PC-9 (cell line): ENCODE data around the gene SETBP1.

Experiments
- EZH2 ChIP-seq: fragments of 200-600 bp; sonication (generic); IDR thresholded peaks from 2 replicates; pipeline ENCODE4 v1.8.0; 2017; ENCODE audit warnings: antibody characterized with exemption, low read depth
- TF ChIP-seq, protein P1 (sequence below): fragments of 200-600 bp; sonication (generic); conservative IDR thresholded peaks from 2 replicates; pipeline ENCODE4 v1.6.1; 2017; ENCODE audit warnings: mixed run types, antibody characterized with exemption, mild to moderate bottlenecking, moderate library complexity

DNA sequence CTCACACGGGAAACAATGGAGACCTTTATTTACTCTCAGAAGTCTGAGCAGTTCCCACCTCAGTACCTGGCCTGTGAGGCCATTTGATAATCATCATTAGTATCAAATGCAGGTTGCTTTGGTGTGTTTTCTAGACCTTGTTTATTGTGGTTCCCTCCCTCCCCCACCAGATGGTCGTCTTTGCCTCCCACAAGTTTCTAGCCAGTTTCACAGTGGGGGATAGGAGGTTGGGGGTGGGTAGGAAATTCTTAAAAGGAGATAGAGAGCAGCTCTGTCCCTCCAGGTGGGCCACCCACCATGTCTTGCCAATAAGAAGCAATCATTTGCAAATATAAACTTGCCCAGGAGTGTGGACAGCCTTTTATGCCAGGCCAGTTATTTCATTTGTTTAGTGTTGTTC lies 31.3 kb downstream of the SETBP1 start:
- TF ChIP-seq, protein P1, sequence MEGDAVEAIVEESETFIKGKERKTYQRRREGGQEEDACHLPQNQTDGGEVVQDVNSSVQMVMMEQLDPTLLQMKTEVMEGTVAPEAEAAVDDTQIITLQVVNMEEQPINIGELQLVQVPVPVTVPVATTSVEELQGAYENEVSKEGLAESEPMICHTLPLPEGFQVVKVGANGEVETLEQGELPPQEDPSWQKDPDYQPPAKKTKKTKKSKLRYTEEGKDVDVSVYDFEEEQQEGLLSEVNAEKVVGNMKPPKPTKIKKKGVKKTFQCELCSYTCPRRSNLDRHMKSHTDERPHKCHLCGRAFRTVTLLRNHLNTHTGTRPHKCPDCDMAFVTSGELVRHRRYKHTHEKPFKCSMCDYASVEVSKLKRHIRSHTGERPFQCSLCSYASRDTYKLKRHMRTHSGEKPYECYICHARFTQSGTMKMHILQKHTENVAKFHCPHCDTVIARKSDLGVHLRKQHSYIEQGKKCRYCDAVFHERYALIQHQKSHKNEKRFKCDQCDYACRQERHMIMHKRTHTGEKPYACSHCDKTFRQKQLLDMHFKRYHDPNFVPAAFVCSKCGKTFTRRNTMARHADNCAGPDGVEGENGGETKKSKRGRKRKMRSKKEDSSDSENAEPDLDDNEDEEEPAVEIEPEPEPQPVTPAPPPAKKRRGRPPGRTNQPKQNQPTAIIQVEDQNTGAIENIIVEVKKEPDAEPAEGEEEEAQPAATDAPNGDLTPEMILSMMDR: no peak
- no peak for TF ChIP-seq EZH2
